Activated T-cell treated with anti-CD3 and anti-CD28 coated beads for 48 hours (primary cell): Measurements from ENCODE around the gene SRGAP2.
"Not testable (repeated sequence)": the region's sequence is repeated elsewhere in the genome, so short reads cannot be mapped to it uniquely, and the experiment has no call there.

Experiments used
- DNase-seq: peaks from one replicate; pipeline ENCODE4 v3.0.0-alpha.2; 2020; ENCODE audit warnings: low read depth

The SRGAP2 gene

DNA sequence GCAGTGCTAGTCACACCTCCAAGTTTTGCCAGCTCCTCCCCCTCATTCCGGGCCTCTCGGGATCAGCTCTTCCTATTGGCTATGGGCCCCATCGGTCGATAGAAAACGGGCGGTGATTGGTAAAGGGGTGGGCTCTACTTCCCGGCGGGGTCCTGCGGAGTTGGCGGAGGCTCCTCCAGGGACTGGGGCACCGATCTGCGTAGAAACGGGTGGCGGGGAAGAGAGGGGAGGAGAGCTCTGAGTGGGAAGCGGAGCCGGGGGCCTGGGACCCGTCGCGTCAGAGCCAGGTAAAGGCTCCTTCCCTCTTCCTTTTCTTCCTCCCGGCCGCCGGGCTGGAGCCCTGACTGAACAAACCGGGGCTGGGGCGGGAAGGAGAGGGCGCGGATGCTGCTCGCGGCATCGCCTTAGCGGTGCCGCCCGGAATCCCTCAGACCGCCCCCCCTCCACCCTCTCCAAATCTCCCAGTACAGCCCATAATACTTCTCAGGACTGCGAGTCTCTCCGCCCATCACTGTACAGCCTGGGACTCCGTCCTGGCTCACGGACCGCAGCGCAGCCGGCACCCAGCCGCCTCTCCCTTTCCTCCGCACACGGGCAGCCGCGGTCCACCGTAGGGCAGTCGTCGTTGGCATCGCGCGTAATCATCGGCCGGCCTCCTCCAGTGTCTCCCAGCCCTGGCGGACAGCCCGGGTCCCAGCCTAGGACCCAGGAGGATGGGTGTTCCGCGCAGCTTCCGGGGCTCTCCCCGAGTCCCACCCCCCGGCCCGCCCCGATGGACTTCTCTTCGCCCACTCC lies at the start of gene SRGAP2:
TSS of gene SRGAP2 (plus strand) at position 178 of the 795 bp plus-strand sequence. CDS start 2,430 bp downstream, outside the sequence.
- DNase-seq = peak; percentile 52

DNA sequence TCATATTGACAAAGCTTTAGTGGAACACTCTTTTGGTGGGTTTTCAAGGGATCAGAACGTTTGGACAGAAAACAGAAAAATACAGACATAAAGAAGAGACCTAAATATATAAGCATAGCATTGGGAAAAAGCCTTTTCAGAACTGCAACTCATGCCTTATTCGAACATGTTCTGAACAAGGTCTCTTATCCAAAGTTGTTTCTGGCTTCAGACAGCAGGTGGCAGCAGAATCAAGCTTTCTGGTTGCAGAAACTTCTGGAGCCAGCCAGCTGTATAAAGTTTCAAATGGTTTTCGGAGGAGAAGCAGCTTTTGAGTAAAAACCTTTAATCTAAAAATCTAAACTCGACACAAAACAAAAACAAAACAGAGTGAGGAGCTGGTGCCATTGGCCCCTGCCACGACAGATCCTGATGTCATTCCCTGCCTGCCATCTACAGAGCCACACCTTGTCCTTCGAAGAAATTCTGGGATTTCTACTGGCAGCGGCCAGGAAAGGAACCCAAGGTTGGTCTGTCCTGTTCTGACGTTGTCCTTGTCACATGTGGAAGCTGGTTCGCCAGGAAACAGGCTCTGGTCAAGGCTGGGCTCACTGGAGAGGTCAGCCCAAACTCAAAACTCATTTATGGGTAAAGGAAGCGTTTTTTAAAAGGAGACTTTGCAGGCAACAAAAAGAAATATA lies 35.9 kb upstream of the SRGAP2 start:
- DNase-seq = not testable (repeated sequence)

DNA sequence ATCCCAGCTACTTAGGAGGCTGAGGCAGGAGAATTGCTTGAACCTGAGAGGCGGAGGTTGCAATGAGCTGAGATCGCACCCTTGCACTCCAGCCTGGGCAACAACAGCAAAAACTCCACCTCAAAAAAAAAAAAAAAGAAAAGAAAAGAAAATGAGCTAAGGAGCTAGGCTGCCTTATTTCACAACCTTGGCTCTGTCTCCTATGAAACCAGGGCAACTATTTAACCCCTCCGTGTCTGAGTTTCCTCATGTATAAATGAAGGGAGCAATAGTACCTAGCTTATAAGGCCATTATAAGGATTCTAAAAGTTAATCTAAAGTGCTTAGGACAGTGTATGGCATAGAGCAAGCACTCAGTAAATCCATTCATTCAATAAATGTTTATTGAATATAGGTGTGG lies 33.5 kb upstream of the SRGAP2 start:
- not testable (repeated sequence) for DNase-seq

DNA sequence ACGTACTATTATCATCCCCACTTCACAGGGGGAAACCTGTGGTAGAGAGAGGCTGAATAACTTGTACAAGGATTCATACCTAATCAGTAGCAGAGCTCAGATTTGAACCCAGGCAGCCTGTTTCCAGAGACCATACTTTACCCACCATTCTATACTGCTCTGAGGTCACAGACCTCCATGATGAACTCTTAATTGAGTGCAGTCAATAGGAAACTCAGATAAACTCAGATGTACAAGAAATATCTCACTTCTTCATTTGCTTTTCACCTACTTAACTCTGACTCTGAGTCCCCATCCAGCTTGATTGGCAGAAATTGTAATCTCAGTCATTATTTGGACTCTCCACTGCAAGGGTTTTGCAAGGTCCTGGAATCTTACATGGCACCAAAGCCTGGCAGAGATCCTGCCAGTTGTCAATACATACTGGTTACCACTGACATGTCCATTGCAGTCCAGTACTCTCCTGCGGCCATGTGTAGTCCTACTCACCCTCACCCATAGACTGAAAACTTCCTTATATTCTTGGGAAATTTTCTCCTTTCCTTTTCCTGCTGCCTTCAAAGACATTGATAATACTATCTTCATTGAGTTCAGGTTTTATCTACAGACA lies 30.1 kb upstream of the SRGAP2 start:
- DNase-seq = not testable (repeated sequence)

DNA sequence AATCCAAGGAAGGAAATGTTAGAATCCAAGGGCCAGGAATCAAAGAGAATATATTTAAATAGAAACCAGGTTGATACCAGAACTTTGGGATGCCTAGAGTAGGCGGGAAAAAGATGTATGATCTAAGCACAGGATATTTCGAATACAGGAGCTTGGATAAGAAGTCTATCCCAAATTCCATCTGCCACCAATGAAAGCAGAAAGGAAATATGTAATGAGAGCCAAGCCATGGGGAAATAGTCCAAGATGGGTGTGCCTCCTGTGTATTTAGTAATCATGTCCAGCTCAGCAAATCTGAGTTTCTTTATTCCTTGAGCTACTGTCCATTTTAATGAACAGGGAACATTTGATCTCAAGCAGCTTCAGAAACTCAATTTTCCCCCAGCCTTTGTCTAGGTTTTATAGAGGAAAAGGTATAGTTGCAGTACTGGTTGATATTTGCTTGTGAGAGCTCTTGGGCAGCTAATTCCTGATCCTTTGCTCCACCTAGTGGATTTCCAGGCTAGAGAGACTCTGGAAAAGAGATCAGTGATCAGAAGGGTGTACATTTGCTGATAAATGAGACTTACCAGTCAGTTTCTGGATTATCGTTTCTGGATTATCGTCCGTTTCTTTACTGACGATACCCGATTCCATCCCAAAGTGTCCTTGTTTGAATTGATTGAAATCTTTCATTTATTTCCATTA lies 29.0 kb upstream of the SRGAP2 start:
- DNase-seq = not testable (repeated sequence)

DNA sequence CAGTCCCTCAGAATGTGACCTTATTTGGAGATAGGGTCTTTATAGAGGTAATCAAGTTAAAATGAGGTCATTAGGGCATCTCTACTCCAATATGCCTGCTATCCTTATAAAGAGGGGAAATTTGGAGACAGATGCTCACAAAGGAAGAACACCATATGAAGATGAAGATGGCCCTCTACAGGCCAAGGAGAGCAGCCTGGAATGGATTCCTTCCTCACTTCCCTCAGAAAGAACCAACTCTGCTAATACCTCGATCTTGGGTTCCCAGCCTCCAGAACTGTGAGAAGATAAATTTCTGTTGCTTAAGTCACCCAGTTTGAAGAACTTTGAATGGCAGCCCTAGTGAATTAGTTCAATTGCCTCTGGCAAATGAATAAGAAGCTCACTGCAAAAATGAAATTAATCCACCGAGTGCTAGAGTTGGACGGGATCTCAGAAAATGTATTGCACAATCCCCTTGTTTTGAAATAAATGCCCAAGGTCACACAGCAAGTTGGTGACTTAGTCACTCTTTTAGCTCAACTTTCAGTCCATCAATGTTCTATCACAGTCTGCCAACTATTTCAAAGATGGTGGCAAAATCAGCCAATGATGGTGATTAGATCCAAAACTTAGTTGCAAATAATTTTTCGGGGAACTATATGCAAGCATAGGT lies 27.8 kb upstream of the SRGAP2 start:
- DNase-seq = not testable (repeated sequence)

DNA sequence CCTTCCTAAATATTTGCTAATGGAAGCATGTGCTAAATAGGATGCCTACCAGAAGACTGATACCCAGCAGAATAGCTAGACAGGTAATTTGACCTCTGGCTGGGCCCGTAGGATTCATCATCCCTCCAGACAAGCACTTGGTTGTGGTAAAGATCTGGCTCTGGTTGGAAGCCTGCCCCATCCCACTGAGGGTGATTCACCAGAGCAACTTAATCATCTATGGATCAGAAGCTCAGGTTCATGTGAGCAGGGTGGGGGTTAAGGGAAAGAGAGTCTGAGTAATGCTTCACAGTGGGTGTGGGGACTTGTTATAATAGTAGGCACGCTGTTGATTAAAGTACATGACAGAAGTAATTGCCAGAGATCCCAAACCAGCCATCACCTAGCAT lies 27.2 kb upstream of the SRGAP2 start:
- DNase-seq = peak; percentile 3

DNA sequence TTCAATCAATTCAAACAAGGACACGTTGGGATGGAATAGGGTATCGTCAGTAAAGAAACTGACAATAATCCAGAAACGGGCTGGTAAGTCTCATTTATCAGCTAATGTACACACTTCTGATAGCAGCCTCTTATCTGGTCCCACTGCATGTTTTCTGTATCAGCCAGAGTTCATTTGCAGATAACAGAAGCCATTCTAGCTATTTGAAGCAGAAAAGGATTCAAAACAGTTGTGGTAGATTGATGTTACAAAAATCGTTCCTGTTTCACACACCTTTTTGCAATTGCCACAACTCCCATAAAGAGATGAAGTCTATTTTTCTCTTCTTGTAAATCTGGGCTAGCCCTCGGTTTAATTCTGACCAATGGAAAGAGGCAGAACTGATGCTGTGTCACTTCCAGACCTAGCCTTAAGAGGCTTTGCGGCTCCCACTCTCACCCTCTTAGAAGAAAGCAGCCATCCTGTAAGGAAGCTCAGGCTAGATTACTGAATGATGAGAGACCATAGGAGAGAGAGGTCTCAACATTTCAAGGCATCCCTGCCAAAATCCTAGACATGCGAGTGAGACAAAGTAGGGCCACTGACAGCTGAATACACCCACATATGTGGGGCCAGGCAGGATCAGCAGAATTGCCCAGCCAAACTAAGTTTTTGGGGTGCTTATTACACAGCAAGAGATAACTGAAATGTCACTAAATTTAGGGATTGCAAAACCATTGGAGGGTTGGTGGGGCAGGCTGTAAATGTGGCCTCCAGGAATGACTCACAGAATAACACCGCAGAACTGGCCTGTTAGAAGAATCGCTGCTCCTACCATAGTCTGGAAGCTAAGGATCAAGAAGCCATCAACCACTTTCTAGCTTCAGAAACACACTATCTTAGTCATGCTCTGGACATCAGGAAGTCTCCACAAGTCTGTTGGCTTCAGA lies 25.0 kb upstream of the SRGAP2 start:
- not testable (repeated sequence) for DNase-seq

DNA sequence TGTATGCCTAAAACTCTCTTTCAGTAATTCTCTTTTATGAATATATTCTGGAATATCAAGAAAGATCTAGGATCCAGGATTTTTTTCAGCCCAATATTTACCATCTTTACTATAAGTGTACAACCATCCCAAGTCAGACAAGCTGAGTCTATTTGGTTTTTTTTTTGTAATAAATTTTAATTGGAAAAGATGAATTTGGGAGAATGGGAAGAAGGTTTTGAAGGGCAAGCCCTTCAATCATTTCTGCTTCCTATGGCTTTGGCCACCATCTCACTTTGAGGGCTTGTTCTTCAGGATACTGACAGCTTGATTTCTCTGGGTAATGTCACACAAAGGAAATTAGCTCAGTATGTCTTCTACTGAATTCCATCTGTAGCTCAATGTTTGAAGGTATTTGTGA lies 23.7 kb upstream of the SRGAP2 start:
- DNase-seq = not testable (repeated sequence)

DNA sequence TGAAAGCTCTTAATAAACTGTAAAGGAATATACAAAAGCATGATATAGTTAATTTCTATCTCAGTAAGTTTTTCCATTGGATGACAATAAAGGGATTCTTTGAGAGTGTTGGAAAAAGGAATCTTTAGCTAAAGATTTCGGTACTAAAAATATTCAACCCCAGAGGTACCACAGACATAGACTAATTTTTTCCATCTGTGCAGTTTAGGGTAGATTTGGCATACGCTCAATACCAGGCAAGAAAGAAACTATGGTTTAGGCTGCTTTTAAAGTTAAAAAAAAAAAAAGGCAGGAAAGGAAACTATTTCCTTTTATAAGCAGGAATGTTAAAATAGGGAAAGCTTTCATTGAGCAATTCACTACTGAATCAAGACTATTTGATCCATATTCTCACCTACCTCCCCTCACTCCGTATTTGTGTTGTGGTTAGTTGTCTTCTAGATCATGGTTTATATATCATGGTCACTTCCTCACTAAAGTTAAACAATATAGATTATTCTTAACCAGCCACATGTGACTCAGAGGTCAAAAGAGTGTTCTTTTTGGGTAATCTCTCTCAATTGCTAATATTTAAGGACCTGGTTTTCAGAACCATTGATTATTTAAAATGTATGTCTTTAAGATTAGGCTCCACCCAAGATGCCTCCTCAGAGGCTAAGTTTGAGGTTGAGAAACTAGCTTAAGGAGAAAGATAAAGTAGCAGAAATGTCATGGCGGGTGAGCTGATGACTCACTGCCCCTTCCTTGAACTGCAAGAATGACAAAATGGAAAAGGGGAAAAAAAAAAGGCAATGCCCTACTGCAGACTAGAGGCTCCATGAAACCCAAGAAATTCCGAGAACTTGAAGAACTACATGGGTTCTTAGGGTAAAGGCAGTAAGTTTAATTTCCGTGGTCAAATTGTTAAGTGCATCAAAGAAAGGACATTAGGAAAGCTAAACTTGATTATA lies 20.7 kb upstream of the SRGAP2 start:
- not testable (repeated sequence) for DNase-seq

DNA sequence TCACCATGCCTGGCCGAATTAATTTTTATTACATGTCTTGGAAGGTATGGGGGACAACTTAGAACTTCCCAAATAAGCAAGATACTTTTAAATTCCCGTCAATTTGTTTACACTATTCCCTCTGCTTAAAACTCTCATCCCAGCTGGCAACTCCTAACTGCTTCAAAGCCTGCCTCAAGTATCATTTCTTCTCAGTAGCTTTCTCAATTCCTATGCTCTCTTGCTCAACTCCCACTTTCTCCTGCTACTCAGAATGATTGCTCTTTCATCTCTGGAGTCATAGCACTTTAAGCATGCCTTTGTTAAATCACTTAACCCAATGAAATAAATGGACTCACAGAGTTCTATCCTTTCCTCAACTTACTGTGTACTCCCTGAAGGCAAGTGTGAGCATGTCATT lies 19.6 kb upstream of the SRGAP2 start:
- not testable (repeated sequence) for DNase-seq

DNA sequence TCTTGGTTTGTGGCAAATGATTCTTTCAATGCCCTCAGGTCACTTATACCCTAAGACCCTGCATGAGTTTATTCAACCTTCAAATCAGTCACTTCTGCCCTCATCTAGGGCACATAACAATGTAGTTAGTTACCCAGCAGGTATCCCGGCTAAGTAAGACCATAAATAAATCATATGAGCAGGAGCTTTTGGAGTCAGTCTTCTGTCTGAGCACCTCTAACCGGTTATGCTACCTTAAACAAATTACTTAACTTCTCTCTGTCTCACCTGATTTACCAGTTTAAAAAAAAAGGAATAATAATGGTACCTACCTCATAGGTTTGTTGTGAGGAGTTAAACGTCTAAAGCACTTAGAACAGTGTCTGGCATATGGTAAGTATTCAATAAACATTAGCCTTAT lies 17.6 kb upstream of the SRGAP2 start:
- not testable (repeated sequence) for DNase-seq

DNA sequence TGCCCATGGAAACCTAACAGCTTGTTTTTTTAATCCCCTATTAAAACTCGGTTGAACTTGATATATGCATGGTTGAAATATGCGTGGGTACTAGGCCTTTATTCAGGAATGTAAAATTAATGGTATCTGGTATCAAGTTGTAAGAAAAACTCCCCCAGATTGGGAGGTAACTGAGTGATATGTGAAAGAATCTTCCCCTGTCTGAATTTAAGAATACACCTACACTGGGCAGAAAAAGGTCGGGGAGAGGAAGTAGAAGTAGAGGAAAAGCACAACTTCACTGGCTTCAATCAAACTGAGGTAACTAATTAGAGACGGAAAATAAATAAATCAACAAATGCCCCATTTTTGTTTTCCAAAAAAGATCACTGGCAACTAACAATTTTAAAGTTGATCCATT lies 16.5 kb upstream of the SRGAP2 start:
- DNase-seq = not testable (repeated sequence)

DNA sequence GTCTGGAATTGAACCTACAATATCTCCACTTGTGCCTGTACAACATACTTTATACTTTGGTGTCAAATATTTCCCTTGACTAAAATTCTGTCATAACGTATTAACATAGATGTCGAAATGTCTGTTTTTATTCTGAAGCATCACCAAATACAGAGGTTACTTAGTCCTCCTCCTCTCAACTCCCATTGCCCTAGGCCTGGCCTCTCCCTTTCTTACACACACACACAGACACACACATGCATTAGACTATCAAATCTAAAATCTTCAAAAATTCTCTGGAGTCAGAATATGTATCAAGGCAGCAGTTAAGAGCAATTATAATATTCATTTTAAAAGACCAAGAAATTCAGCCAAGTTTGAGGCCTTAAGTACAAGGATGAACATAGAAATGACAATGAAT lies 8.2 kb upstream of the SRGAP2 start:
- DNase-seq = not testable (repeated sequence)

DNA sequence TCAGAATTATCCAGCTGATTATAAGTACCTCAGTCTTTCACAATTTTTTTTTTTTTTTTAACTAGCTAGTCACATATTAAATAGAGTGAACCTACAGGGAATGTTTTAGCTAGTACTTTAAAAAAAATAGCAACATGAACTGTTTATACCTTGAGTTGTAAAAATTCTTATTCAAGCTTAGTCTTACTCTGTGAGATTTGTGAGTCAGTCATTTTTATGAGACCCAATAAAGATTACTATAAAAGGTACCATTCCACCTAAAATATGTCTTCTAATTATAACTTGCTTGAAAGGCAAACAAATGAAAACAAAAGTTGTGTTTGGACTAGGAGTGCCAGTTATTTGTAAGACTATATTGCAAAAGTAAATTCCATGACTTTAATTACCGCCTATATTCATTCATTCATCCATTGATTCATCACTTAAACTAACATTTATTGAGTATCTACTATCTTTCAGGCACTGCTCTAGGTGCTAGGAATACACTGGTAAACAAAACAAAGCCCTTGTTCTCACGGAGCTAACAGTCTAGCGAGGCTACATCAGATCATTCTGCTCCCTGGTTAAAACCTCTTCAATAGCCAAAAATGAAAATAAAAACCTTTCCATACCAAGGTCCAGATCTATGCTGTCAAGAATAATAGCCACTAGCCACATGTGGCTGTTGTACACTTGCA lies 6.5 kb upstream of the SRGAP2 start:
- not testable (repeated sequence) for DNase-seq

DNA sequence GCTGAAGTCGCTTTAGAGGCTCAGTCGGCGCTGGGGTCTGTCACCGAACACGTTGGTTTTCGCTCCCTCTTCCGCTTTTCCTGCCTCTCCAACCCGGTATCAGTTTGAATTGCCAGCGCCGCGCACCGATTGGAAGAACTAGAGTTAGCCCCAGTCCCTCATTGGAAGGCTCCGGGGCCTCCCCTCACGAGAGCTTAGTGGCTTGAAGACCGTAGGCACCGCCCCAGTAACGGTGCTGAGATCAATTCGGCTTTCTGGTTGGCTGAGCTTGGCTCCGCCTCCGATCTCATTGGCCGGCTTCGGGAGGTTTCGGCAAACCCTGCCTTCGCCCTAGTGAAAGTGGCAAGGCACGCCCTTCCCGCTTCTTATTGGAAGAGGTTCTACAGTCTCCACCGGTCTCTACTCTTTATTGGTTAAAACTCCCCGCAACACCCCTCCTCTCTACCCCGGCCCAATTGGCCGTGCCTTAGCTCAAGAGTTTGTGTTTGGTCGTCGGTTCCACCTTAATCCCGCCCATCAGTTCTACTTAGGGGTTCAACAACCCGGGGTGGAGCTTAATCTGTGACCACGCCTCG lies 465 bp upstream of the SRGAP2 start, which contains the start of gene FAM72A:
TSS of gene FAM72A (minus strand) at position 51 of the 575 bp plus-strand sequence. CDS start 814 bp downstream, outside the sequence.
- peak; percentile 92 for DNase-seq

DNA sequence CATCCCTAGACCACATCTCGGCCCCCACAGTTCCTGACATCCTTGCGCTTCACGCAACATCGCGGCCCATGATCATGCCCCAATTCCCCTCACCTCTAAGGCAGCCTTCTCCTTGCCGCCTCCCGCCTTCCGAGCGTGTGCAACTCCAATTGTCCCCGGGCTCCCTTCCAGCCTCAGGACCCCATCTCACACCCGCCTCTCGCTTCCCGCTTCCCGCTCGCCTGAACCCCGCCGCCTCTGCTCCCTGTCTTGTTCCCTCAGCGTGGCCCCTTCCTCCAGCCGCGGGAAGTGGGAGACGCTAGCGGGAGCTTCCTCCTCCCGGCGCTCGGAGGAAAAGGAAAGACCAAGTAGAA lies 794 bp downstream of the SRGAP2 start:
- DNase-seq = peak; percentile 8

DNA sequence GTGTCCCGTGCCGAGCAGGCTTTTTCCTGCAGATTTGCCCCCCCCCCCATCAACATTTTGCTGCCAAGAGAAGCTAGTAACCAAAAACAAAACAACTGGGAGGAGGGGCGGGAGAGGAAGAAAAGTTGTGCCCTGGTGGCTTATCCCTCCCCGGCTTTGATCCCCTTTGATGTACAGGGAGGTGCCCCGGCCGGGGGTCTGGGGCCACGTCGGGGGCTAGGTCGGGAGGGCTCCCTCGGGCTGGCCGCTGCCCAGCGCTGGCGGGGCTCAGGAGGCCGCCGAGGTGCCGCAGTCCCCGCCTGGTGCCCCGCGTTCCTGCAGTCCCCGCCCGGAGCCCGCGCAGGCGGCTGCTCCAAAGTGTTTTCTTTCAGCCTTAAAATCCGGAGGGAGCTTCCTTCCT lies 1.5 kb downstream of the SRGAP2 start:
- DNase-seq = peak; percentile 0
